Testis (tissue), 2 donors: ENCODE measurements around the gene SPATA24.

Source experiments
- CTCF ChIP-seq, 3 experiments: fragments of 450-650 bp in 2 of 3; fragments of 200-600 bp in 1 of 3; sonication (generic) in 1 of 3; IDR thresholded peaks; one replicate each; pipeline ENCODE4 v1.5.1; 2016 to 2019; ENCODE audit warnings: antibody characterized with exemption in 3 of 3, mild to moderate bottlenecking in 2 of 3, moderate library complexity in 1 of 3
- POLR2A ChIP-seq: fragments of 450-650 bp; IDR thresholded peaks from one replicate; pipeline ENCODE4 v1.6.1; 2017; ENCODE audit warnings: antibody characterized with exemption, mild to moderate bottlenecking, moderate library complexity

- TF ChIP-seq CTCF (IDR thresholded peaks at IDR 0.05) = no peak
- TF ChIP-seq POLR2A = no peak
Measured at GRCh38 chr5:139387611-139388197, 16.2 kb downstream of the SPATA24 start.
